GM21390 (cell line): ENCODE measurements around the gene PLEKHG4B.
"Not testable (repeated sequence)": the region's sequence is repeated elsewhere in the genome, so short reads cannot be mapped to it uniquely, and the experiment has no call there.

Source experiments
- ATAC-seq: cut with Tn5 transposase; IDR thresholded peaks from one replicate; pipeline ENCODE4 v1.9.1; 2021; ENCODE audit not compliant: unreplicated experiment

The PLEKHG4B gene, protein sequence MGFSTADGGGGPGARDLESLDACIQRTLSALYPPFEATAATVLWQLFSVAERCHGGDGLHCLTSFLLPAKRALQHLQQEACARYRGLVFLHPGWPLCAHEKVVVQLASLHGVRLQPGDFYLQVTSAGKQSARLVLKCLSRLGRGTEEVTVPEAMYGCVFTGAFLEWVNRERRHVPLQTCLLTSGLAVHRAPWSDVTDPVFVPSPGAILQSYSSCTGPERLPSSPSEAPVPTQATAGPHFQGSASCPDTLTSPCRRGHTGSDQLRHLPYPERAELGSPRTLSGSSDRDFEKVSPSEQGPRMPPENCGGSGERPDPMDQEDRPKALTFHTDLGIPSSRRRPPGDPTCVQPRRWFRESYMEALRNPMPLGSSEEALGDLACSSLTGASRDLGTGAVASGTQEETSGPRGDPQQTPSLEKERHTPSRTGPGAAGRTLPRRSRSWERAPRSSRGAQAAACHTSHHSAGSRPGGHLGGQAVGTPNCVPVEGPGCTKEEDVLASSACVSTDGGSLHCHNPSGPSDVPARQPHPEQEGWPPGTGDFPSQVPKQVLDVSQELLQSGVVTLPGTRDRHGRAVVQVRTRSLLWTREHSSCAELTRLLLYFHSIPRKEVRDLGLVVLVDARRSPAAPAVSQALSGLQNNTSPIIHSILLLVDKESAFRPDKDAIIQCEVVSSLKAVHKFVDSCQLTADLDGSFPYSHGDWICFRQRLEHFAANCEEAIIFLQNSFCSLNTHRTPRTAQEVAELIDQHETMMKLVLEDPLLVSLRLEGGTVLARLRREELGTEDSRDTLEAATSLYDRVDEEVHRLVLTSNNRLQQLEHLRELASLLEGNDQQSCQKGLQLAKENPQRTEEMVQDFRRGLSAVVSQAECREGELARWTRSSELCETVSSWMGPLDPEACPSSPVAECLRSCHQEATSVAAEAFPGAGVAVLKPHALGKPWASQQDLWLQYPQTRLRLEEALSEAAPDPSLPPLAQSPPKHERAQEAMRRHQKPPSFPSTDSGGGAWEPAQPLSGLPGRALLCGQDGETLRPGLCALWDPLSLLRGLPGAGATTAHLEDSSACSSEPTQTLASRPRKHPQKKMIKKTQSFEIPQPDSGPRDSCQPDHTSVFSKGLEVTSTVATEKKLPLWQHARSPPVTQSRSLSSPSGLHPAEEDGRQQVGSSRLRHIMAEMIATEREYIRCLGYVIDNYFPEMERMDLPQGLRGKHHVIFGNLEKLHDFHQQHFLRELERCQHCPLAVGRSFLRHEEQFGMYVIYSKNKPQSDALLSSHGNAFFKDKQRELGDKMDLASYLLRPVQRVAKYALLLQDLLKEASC (N-terminal part only)

GRCh38 chr5:91556-92263 is at the start of gene PLEKHG4B:
Gene PLEKHG4B, plus strand, starts transcription at chr5:92168. Its CDS starts 64 bp downstream, at chr5:92232.
- ATAC-seq: no peak

DNA sequence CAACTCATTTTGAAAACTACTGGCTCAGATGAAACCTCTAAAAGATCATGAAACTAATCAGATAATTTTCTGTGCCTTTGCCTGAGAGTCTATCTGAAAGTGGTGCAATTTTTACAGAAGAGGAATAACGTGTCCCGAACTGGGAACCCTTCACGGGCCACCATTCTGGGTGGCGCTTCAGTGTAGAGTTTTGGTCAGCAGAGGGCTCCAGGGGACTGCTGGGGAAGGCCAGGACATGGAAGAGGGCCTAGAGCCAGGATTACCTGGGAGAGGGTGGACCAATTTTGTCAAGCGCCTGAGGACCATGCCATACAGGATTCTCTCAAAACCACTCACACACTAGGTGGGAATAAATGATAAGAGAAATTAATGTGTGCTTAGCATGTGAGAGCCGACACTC is 49.7 kb upstream of the PLEKHG4B start:
- no peak for ATAC-seq

DNA sequence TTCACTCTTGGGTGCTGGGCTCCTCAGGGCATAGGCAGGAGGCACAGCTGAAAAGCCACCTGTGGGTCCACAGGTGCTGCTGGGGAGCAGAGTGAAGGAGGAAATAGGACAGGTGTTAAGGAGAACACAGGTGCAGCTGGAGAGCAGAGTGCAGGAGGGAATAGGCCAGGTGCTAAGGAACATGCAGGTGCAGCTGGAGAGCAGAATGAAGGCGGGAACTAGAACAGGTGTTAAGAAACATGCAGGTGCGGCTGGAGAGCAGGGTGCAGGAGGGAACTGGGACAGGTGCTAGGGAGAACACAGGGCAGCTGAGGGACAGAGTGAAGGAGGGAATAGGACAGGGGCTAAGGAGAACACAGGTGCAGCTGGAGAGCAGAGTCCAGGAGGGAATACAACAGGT is 43.8 kb upstream of the PLEKHG4B start:
- ATAC-seq: no peak

DNA sequence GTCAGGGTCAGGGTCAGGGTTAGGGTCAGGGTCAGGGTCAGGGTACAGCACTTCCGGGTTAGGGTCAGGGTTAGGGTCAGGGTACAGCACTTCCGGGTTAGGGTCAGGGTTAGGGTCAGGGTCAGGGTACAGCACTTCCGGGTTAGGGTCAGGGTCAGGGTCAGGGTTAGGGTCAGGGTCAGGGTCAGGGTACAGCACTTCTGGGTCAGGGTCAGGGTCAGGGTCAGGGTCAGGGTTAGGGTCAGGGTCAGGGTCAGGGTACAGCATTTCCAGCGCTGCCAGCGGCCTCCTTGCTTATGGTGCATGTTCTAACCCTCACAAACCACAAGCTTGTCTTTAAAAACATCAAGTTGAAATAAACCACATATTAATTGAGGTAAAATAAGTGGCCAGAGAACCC is 42.4 kb upstream of the PLEKHG4B start:
- ATAC-seq: not testable (repeated sequence)

DNA sequence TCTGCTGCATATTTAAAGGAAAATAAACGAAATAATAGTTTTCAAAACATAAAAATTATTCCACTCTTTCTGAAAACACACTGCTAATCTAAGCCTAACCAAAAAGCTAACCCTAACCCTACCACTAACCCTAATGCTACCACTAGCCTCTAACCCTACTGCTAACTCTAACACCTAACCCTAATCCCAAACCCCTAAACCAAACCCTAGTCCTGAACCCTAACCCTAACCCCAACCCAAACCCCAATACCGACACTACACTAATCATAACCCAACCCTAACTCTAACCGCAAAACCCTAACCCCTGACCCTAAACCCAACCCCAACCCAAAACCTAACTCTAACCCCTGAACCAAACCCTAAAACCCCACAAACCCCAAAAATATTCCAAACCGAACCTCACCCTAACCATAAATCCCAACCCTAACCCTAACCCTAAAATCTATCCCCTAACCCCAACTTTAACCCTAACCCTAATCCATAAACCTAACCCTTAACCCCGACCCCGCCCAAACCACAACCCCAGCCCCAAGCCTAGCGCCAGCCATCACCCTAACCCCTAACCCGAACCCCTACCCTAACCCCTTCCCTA is 41.9 kb upstream of the PLEKHG4B start:
- ATAC-seq: no peak

- ATAC-seq: no peak
Observed at GRCh38 chr5:50724-51499, 41.1 kb upstream of the PLEKHG4B start.

GRCh38 chr5:51500-51823 is 40.5 kb upstream of the PLEKHG4B start:
- no peak for ATAC-seq

GRCh38 chr5:53381-54174 is 38.4 kb upstream of the PLEKHG4B start:
- ATAC-seq: no peak

DNA sequence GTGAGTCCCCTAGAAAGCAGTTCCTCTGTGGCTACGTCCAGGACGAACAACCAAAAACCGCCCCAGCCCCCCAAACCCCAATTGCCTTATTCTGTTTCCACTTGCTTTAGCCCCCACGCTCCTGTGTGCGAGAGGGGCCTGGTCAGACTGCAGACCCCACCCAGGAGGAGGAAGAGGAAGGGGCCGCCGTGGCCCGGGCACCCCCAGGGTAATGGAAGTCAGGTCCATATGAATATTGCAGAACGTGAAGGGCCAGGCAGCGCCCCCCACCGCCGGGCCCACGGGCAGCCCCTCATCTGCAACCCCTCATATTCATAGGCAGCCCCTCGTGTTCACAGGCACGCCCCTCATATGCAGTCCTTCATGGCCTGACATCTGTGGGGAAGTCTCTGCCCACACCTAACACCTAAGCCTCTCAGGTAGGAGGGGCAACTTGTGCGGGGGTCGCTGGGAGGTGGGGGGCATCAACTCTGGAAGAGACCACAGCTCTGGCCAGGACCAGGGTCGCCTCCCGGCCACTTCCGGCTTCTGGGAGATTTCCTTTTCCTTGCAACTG is 37.7 kb upstream of the PLEKHG4B start:
- no peak for ATAC-seq

GRCh38 chr5:54876-55569 is 36.9 kb upstream of the PLEKHG4B start:
- no peak for ATAC-seq

DNA sequence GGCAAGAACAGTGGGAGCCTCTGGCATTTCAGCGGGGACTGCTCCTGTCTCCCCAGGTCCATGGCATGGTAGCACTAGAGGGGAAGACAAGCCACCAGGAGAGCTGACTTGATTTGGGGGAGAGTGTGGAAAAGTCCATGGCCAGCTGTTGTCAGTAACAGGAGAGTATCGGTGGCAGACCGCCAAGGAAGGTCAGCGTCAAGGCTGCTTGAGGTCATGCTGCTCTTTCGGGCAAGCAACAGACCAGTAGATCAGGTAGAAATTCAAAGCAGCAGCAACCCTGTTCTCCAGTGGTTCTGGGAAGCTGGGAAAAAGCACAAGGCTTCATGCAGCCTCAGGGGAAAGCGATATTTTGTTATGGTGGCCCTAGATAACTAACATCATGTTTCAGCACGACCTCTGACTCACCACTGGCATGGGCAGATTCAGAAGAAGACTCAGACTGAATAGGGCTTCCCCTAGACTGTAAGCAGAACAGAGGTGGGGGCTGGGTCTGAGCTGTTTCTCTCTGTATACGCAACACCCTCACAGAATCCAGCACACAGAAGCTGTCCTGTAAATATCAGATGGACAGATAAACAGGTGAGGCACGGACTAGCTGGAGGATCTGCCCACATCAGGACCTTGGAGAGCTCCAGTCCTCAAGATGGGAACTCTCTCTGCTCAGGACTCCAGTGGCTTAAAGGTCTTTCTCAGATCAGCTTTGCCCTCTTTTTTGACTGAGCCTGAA is 35.2 kb upstream of the PLEKHG4B start:
- ATAC-seq: no peak

GRCh38 chr5:60250-60649 is 31.7 kb upstream of the PLEKHG4B start:
- ATAC-seq: not testable (repeated sequence)

GRCh38 chr5:70440-70839 is 21.5 kb upstream of the PLEKHG4B start:
- ATAC-seq: no peak

DNA sequence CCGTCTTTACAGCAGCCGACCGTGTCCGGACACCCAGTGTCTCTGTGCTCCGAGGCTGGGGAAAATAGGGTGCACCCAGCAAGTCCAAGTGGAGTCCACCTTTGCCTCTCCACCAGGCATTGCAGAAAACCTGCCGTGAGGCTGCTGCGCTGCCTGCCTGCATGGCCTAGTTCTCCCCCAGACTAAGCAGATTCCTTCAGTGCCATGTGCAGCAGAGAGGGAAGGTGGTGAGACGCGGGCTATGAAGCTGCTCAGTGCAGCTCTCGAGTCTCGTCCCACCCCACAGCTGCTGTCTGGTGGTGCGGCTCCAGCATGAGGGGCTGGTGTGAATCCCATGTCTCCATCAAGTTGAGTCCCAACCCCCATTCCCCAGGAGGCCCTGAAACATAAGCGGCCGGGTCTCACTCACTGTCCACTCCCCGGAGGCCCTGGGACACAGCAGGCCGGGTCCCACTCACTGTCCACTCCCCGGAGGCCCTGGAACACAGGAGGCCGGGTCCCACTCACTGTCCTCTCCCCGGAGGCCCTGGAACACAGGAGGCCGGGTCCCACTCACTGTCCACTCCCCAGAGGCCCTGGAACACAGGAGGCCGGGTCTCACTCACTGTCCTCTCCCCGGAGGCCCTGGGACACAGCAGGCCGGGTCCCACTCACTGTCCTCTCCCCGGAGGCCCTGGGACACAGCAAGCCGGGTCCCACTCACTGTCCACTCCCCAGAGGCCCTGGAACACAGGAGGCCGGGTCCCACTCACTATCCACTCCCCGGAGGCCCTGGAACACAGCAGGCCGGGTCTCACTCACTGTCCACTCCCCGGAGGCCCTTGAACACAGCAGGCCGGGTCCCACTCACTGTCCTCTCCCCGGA is 19.4 kb upstream of the PLEKHG4B start:
- not testable (repeated sequence) for ATAC-seq

- ATAC-seq: not testable (repeated sequence)
Observed at GRCh38 chr5:73181-73447, 18.9 kb upstream of the PLEKHG4B start.

- ATAC-seq: no peak
Observed at GRCh38 chr5:73768-74502, 18.0 kb upstream of the PLEKHG4B start.
